Calu3 (cell line): ENCODE measurements around the gene ERMP1. TPM values are rescaled to one million over a fixed set of nuclear protein-coding genes. Genes with fewer than 3 reads are reported as not detected.

Source experiments
- BruUV-seq: library from RNA; stranded (reverse); fragments of 400-500 nt; replicated peaks from 2 replicates; lab custom pipeline; 2021; lab: Mats Ljungman, UMichigan
- CTCF ChIA-PET: fragments of 300-600 bp; sonication (Branson Sonifier 250); formaldehyde crosslinking; loops from one replicate; lab custom pipeline; 2022; ENCODE audit warnings: antibody characterized with exemption; lab: Charles Lee
- DNase-seq: peaks from one replicate; pipeline ENCODE4 v3.0.0; 2022
- H3K27ac Mint-ChIP-seq: one replicate; pipeline ENCODE4 v1.8.0; 2022; ENCODE audit warnings: mixed read lengths; ENCODE audit not compliant: unreplicated experiment
- H3K27me3 Mint-ChIP-seq: one replicate; pipeline ENCODE4 v1.8.0; 2022; ENCODE audit warnings: mixed read lengths; ENCODE audit not compliant: unreplicated experiment
- H3K36me3 Mint-ChIP-seq: one replicate; pipeline ENCODE4 v1.8.0; 2022; ENCODE audit warnings: mild to moderate bottlenecking, moderate library complexity, mixed read lengths; ENCODE audit not compliant: insufficient read depth, unreplicated experiment
- H3K4me1 Mint-ChIP-seq: one replicate; pipeline ENCODE4 v1.8.0; 2022; ENCODE audit warnings: mild to moderate bottlenecking, low read depth, mixed read lengths; ENCODE audit not compliant: unreplicated experiment
- H3K4me3 Mint-ChIP-seq: one replicate; pipeline ENCODE4 v1.8.0; 2022; ENCODE audit warnings: mild to moderate bottlenecking, low read depth, moderate library complexity, mixed read lengths; ENCODE audit not compliant: unreplicated experiment
- H3K9me3 Mint-ChIP-seq: one replicate; pipeline ENCODE4 v1.8.0; 2022; ENCODE audit warnings: low read depth, mixed read lengths; ENCODE audit not compliant: unreplicated experiment
- intact Hi-C: fragments of 100-400 bp; cut with micrococcal nuclease; formaldehyde crosslinking; loops from one replicate; pipeline ENCODE4 v1.10.0; 2022; ENCODE audit not compliant: unreplicated experiment
- total RNA-seq: library from RNA; stranded (reverse); gene quantifications from 2 replicates; pipeline ENCODE4 v1.2.3, GENCODE V29; 2022
- TF ChIP-seq, protein P1 (sequence below): fragments of 200-600 bp; IDR thresholded peaks from one replicate; pipeline ENCODE4 v1.8.0; 2022; ENCODE audit warnings: antibody characterized with exemption; ENCODE audit not compliant: unreplicated experiment

Gene ERMP1
- total RNA-seq, 1 experiment from 2014 or later, result 28.4 TPM

GRCh38 chr9:5750569-5750968 lies 82.3 kb downstream of the ERMP1 start:
- H3K36me3 Mint-ChIP-seq, result no peaks in the 10 kb centered on the region
- no TSS peak for BruUV-seq

DNA sequence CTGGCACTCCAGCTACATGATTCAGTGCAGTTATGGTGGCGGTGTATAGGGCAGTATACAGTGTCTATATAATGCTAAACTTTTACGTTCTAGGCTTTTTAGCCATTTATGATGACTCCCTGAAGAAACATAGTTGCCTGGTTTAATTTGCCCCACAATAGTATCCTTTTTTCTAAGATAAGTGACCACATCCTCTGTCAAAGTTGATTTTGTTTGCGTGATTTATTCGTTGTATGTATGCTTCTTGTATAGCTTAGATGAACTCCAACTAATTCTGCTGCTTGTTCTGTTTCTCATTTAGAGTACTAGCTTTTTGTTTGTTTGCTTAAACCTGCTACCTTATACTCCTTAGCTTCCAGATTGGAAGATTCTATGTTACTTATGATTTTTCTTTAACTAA lies 83.6 kb downstream of the ERMP1 start:
- H3K4me3 Mint-ChIP-seq, result no peak overlapping the region
- no TSS peak for BruUV-seq
- H3K4me1 Mint-ChIP-seq, result no peaks in the 10 kb centered on the region
- DNase-seq, result no peak
- H3K9me3 Mint-ChIP-seq, result no peaks in the 10 kb centered on the region
- CTCF ChIA-PET, result interaction anchor here (1.0 kb wide), 1 partner anchor 140 kb away, joined by 3 read pairs; no protein-coding TSS in a partner anchor
- TF ChIP-seq, protein P1, sequence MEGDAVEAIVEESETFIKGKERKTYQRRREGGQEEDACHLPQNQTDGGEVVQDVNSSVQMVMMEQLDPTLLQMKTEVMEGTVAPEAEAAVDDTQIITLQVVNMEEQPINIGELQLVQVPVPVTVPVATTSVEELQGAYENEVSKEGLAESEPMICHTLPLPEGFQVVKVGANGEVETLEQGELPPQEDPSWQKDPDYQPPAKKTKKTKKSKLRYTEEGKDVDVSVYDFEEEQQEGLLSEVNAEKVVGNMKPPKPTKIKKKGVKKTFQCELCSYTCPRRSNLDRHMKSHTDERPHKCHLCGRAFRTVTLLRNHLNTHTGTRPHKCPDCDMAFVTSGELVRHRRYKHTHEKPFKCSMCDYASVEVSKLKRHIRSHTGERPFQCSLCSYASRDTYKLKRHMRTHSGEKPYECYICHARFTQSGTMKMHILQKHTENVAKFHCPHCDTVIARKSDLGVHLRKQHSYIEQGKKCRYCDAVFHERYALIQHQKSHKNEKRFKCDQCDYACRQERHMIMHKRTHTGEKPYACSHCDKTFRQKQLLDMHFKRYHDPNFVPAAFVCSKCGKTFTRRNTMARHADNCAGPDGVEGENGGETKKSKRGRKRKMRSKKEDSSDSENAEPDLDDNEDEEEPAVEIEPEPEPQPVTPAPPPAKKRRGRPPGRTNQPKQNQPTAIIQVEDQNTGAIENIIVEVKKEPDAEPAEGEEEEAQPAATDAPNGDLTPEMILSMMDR, result no peak
- H3K36me3 Mint-ChIP-seq, result no peaks in the 10 kb centered on the region
- H3K27me3 Mint-ChIP-seq, result no peaks in the 10 kb centered on the region
- intact Hi-C loops, result no loop called here
- H3K27ac Mint-ChIP-seq, result no peak overlapping the region

More at GRCh38 chr9:5750569-5750968, 82.3 kb downstream of the ERMP1 start:
- TF ChIP-seq, protein P1, result no peak
- CTCF ChIA-PET, result no interaction called here
- no peak overlapping the region for H3K27ac Mint-ChIP-seq
- no peaks in the 10 kb centered on the region for H3K27me3 Mint-ChIP-seq
- intact Hi-C loops, result no loop called here
- H3K9me3 Mint-ChIP-seq, result no peaks in the 10 kb centered on the region
- DNase-seq, result no peak
- H3K4me3 Mint-ChIP-seq, result no peak overlapping the region
- no peaks in the 10 kb centered on the region for H3K4me1 Mint-ChIP-seq

GRCh38 chr9:5748438-5748837 lies 84.5 kb downstream of the ERMP1 start:
- CTCF ChIA-PET, result interaction anchor here (1.0 kb wide), 1 partner anchor 139 kb away, joined by 3 read pairs; no protein-coding TSS in a partner anchor
- DNase-seq, result no peak
- Mint-ChIP-seq H3K9me3 (no peaks in the 10 kb centered on the region), H3K27me3 (no peaks in the 10 kb centered on the region), H3K4me1 (no peaks in the 10 kb centered on the region), H3K27ac (peak overlapping the region; percentile 54), H3K36me3 (no peaks in the 10 kb centered on the region), H3K4me3 (no peak overlapping the region)
- intact Hi-C loops, result no loop called here
- BruUV-seq, result no TSS peak
- TF ChIP-seq, protein P1, result no peak

DNA sequence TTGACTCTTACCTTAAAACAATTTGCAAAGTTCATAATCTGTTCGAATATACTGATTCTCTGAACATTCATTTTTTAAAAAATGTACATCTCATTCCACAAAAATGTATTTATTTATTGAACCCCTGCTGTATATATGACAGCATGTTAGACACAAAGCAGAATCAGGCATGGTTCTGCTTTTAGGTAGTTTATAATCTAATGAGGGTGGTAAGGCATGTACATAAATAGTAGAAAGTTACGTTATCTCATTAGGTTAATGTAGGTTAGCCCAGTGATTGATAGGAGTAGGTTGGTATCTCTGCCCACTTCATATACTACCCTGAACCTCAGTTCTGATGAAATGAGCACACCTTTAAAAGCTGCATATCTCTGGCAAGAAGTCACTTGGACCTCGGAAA lies 89.8 kb downstream of the ERMP1 start:
- no peaks in the 10 kb centered on the region for H3K27me3 Mint-ChIP-seq
- no peaks in the 10 kb centered on the region for H3K9me3 Mint-ChIP-seq
- DNase-seq, result no peak
- TF ChIP-seq, protein P1, result no peak
- BruUV-seq, result no TSS peak
- intact Hi-C loops, result no loop called here
- H3K36me3 Mint-ChIP-seq, result no peaks in the 10 kb centered on the region
- CTCF ChIA-PET, result no interaction called here
- no peaks in the 10 kb centered on the region for H3K4me1 Mint-ChIP-seq
- no peak overlapping the region for H3K27ac Mint-ChIP-seq
- H3K4me3 Mint-ChIP-seq, result no peak overlapping the region
